SK-N-MC (cell line): ENCODE results near the gene GALNT5.

Source experiments
- EZH2 ChIP-seq: fragments of 200-600 bp; sonication (generic); IDR thresholded peaks from one replicate; pipeline ENCODE4 v1.6.1; 2017; ENCODE audit warnings: antibody characterized with exemption
- POLR2AphosphoS5 ChIP-seq: IDR thresholded peaks from 2 replicates; pipeline ENCODE4 v1.6.1; 2012; ENCODE audit warnings: mild to moderate bottlenecking, low read depth, low read length, borderline replicate concordance

DNA sequence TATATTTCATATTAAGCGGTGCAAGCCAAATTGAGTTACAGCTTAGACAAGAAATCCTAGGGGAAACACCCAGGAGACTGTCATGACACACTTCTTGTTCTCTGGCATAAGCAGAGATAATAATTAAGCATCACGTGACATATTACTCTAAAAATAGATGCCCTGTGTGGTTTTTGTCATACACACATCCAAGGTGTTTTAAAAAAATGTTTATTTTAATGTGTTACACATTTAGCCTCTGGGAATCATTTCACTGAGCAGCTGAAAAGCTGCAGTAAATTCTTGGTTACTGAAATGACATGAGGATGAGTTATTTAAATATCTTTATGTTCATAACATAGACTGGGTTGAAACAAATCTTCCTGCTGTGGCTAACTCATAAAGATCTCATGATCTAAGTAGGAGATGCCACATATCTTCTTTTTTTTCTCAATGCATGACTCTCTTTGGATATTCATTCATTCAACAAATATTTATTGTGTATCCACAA is 106.2 kb downstream of the GALNT5 start:
- no peak for TF ChIP-seq POLR2AphosphoS5
- no peak for TF ChIP-seq EZH2
